T-helper 2 cell treated with Interferon-gamma antibody and Interleukin-4, amounts not matched to agents 100 ng/mL and 5 ng/mL, for 36 hours (primary cell): ENCODE results near the gene DSG1. TPM values are rescaled to one million over a fixed set of nuclear protein-coding genes. Genes with fewer than 3 reads are reported as not detected.

Experiments
- total RNA-seq: library from RNA; stranded (reverse); gene quantifications from 2 replicates; pipeline ENCODE4 v1.2.3, GENCODE V29; 2022

The DSG1 gene
- total RNA-seq, 1 donor from 2014 or later = not detected

Other genes starting within 250 kb of the DSG1 start
- gene DSC2, start 215.7 kb upstream of the DSG1 start, total RNA-seq = not detected in 2 replicates
- 0.05 TPM in 2 replicates for gene DSC1, start 155.3 kb upstream of the DSG1 start, total RNA-seq
- not detected in 2 replicates for gene DSG4, start 58.6 kb downstream of the DSG1 start, total RNA-seq
- not detected in 2 replicates for gene DSG3, start 129.6 kb downstream of the DSG1 start, total RNA-seq
- gene DSG2, start 180.0 kb downstream of the DSG1 start, total RNA-seq = 1.2 and 1.3 TPM in 2 replicates